Raji (cell line): ENCODE data around the gene MAP3K14.

Source experiments
- POLR2A ChIP-seq: IDR thresholded peaks from 2 replicates; pipeline ENCODE4 v1.6.1; 2011; ENCODE audit warnings: low read depth, low read length, control low read depth; ENCODE audit not compliant: insufficient read depth

MAP3K14 gene

DNA sequence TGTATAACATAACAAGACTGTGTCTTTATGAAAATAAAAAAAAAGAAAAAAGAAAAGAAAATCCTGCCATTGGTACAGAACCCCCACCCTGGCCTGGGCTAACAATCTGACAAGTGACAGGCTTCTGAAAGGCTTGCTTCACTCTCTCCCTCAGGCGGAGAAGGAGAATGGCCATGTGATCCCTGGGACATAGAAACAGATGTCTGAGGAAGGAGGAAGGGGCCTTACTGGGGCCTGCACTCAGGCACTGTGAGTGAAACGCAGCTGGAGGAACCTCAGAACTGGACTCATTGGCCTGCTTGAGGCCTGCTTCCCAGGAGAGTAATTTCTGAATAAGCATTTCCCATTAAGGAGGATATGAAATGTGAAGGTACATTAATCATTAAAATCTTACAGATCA, 17.5 kb downstream of the MAP3K14 start:
- no peak for TF ChIP-seq POLR2A

DNA sequence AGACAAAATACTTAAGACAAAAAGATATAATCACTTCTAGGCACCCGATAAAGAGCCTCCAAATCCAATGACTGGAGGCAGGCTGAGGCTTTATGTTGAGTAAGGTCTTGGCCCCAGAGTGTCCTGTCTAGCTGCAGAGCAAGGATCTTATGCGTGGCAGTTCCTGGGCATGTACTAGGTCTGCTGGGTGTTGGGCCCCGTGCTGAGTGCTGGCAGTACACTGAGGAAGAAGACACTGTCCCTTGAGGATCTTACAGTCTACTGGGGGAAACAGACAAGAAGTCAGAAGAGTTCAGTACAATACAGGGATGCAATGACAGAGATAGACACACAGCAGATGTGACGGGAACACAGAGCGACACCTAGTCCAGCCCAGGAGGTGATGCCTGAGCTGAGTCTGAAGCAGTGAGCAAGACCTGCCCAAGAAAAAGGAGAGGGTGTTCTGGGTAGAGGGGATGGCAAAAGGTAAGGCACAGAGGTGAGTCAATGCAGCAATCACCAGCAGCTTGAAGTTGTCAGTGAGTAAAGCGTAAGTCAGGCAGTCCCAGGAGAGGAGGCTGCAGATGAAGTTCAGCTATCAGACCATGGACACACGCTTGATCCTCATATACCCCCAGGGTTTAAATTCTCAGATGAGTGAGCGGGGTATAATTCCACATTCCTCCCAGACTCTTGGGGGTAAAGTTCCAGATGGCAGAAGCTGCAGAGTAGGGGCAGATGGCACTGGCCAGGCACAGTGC, 18.1 kb downstream of the MAP3K14 start:
- no peak for TF ChIP-seq POLR2A

DNA sequence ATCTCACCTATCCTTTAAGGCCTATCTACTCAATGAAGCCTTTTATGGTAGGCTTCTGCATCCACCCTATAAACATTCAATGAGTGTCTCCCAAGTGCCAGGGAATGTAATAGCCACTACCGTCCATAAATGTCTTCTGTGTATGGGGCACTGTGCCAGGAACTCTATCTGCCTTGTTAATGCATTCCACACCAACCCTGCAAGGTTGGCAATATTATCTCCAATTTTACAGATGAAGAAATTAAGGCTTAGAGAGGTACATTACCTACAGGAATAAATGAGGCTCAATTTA, 20.0 kb downstream of the MAP3K14 start:
- TF ChIP-seq POLR2A, result no peak

DNA sequence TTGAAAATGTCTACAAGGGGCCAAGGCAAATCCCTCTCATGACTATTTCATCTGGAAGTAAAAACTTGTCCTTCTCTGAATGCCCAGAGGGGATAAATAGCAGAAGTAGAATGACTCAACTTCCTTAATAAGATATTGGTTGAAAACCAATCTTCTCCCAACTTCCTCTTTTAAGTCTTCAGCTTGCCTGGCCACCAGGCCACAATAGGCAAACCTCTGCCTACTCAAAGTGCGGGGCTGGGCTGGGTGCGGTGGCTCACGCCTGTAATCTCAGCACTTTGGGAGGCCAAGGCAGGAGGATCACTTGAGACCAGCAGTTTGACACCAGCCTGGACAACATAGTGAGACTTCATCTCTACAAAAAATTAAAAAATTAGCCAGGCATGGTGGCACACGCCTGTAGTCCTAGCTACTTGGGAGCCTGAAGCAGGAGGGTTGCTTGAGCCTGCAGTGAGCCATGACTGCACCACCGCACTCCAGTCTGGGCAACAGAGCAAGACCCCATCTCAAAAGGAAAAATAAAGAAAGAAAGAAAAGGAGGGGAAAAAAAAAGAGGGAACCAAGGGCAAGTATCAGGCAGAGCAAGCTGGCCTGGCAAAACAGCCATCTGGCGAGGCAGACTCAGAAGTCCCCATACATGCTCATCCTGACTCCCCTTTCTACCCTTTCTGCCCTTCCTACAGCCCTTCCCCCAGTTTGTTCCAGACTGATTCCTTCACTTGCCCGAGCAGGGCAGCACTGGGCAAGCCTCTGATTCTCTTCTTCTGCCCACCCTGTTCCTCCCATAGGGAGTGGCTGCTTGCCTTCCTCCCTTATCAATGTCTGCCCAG, 20.6 kb downstream of the MAP3K14 start:
- no peak for TF ChIP-seq POLR2A

DNA sequence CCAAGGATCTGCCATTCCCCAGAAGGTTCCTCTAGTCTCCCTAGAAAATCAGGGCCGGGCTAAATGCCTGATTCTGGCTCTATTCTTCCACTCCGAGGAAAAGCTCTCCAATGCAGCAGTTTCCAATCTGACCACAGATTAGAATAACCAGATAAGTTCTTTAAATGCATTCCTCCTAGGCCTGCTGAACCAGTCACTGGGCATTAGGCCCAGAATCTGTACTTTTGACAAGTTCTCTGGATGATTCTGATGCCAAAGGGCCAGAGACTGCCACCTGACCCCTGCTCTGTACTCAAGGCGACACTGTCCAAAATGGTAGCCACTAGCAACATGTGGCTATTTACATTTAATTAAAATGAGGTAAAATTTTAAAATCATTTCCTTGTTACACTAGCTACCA, 22.3 kb downstream of the MAP3K14 start:
- TF ChIP-seq POLR2A, result no peak

DNA sequence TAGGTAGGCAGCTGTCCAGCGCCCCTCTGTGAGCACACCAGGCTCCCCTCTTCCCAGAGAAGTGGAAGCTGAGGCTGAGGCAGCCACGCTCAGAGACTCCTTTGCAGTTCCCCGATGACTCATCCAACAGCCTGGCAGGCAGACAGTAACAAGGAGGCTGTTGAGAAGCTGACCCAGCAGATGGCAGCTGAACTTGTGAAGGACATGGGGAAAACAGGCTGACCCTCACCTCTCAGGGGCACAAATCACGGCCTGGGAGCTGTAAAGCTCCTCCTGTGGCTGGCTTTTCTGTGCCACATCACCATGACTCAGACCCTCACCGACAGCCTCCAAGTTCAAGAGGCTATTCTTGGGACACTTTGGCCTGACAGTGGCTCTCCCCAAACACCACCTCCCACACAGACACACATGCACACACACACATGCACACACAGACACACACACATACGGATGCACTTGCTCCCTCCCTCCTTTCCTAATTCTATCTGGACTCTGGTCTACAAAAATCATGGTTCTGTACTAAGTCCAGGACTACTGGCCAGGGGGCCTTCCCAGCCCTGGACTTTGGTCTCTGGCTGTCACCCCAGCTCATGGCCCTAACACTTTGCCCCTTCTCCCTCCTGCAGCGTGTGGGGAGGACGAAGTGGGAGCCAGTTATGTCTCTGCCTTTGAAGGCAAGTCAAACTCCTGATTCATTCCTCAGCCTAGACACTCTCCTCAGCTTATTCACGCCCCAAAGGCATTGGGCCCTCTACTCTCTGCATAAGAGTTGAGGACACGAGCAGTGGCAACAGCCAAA, 23.2 kb downstream of the MAP3K14 start:
- TF ChIP-seq POLR2A, result no peak

DNA sequence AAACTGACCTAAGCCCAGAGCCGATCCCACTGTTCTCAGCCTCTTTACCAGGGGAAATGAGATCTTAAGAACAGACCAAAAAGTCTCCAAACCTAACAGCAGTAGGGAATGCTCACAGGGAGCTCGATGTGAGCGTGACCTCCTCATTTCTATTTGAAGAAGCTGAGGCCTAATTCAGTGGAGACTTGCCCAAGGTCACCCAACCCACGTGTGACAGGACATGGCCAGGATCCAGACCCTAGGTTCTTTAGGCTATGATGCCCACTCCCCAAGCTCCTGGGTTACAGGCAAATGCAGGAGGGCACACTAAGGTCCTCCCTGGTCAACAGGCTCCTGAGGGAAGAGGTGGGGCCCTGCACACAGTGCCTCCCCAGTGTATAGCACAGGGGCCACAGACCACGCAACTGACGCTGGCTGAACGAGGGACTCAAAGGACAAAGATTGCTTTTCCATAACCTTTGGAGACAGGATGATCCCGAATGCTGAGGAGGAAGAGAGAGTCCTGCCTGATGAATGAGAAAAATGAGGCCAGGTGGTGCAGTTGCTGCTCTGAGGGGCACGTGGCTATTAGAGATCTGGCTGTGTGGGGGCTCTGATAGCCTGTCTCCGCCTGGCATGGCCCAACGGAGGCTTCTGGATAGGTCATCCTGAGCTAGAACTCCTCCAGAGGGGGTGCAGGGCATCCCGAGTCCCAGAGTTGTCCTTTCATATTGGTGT, 24.0 kb downstream of the MAP3K14 start:
- no peak for TF ChIP-seq POLR2A

DNA sequence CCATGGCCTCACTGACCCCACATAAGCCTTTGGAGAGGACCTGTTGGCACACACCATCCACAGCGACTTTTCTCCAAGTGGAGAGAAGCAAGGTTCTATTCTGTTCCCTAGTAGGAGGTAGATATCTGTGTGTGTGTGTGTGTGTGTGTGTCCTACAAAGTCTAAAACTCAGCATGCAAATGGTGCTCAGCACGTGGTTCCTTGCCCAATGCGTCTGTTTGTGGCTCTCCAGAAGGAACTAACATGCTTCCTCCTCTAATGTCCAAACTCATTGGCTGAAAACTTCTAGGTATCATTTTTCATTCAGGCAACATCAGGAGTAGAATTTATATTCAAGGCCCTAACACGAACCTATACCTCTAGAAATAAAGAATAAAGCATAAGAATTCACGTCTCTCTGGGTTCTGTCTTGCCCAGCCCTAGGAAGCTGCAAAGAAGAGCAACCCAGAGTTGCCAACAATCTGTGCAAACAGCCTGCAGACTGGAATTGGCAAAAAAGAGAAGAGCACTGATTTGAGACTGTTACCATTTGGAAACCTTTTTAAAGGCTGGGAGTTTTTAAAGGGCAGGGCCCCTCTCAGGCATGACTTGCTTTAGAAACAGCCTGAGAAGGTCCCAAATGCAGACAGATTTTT, 25.5 kb downstream of the MAP3K14 start:
- no peak for TF ChIP-seq POLR2A

DNA sequence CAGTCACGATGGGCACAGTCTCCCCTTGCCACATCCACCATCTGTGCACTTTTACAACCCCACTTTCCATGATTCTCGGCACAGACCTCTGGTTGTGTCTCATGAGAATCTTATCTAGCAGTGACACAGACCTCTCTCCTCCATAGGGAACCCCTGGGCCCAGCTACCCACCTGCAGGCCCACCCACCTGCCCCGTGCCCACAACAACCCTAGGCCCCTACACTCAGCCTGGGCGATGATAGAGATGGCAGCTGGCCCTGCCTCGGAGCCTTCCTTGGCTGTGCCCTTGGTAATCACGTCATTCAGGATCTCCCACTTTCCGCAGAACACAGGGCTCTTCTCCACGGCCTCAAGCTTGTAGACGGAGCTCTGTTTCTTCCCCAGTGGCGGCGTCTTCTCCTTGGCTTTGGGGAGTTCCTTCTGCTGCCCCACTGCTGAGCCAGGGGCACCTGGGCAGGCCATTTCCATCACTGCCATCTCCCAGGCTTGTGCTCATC, 26.5 kb downstream of the MAP3K14 start:
- no peak for TF ChIP-seq POLR2A

DNA sequence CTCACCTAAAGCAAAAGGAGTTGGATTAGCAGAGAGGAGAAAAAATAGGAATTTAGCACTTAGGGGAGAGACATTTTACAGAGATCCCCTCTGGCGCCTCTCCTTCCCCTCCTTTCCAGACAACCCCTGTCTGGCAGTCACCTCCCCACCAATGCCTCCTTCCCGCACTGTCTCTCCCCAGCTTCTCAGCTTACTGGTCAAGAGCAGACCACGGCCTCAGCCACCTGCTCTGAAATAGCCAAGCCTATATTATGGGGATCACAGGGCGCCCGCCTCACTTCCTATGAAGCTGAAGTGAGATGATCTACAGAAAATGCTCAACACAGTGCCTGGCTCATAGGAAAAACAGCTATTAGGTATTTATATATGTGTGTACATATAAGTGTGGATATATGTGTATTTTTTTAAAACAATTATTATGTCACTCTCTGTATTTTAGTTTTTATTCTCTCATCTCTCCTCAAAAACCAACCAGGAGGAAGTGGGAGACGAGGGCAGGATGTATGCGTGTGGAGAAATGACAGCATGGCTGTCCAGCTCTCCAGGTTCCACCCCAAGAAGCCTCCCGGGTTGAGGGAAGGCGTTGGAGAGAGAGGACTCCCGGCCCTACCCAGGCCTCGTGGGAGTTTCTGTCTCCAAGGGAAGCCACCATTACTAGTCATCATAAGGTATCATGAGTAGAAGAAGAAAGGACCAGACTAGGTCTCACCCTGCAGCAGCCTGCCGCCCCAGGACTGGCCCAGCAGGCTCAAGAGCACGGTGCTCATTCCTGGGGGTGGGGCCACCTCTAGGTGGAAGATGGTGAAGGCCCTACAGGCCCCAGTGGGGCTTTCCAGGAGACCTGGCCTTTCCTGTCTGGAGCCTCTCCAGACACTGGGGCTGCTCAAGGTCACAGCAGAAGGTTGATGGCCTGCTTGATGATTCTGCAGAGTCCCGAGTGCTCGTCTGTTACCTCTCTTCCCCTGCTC, 27.2 kb downstream of the MAP3K14 start:
- TF ChIP-seq POLR2A, result no peak

DNA sequence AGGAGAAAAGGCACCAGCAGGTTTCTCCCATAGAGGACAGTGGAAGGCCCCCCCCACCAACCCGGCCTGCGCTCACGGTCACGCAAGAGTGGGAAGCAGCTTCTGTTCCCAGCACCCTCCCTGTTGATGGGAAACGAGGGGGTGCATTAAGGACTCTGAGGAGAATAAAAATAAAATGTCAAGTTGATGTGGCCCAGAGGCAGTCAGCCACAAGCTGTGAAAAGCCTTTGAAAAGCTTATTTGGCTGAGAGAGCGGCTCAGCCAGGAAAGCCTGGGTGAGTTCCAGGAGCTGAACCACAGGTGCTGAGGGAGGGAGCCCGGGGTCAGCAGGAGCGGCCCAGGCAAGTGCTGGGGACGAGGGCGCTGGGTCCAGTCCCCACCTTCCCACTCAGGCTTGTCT, 28.0 kb downstream of the MAP3K14 start:
- TF ChIP-seq POLR2A, result no peak

DNA sequence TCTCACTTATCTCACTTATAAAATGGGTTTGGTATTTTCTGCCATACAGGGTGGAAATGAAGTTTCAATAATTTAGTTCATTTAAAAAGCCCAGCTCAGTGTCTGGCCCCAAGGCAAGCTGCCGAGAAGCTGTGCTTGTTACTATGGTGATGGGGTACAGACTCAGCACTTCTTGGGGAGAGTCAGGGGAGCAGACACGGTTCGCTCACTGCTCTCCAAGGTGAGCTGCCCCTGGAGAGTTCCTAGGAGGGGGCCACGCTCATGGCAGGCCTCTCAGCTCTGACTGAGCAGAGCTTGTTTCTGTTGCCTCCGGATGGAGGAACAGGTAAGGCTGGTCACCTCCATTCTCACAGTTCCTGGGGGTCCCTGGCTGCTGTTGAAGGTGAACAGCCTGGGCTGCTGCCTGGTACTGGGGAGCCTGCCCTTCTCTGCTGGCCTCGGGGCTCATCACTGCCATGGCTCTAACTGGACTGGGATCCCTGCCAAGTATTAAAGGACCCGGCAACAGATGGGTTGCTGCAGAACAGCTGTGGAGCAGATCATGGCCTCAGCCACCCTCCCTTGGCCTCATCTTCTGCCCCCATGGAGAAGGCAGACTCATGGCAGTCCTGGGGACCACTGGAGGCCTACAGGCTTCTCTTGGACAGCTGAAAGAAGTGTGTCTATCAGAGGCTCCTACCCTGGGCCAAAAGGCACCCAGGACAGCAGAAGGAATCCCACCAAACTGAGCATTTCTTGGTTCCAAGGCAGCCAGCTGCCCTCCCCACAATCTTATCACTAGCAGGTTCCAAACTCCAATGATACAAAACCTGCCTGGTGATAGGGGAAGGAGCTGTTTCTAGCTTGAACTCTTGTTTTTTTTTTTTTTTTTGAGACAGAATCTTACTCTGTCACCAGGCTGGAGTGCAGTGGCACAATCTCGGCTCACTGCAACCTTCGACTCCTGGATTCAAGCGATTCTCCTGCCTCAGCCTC, 29.0 kb downstream of the MAP3K14 start:
- no peak for TF ChIP-seq POLR2A
